ENCODE data around the gene ZNF618. TPM values are rescaled to one million over a fixed set of nuclear protein-coding genes. Genes with fewer than 3 reads are reported as not detected.
A peak's percentile ranks its signal among the peaks of the same experiment; 100 is the strongest.

ZNF618 gene
- polyA plus RNA-seq, 1 of the 3 experiments (the other 2 are of a cell fraction), result 6.2 TPM

DNA sequence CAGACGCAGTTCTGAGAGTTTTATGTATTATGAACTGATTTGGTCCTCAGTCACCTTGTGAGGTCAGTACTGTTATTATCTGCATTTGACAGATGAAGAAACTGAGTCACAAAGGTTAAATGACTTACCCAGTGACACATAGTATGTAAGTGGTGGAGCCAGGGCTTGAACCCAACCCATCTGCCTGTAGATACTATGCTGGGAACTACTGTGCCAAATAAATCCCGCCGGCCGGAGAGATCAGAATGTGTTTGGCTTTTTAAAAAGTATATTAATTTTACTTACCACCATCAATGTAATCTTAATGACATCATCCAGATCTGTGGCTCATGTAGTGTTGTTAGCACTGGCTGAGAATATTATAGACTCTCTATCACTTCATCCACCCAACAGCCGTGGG lies 80.8 kb downstream of the ZNF618 start:
- Histone ChIP-seq H3K4me3 (ENCODE audit: low read depth in 2 of 2, low read length in 1 of 2) (no peak overlapping the region), H3K4me2 (peak overlapping the region; percentile 71), H3K27me3 (ENCODE audit: insufficient read depth) (no peaks in the 10 kb centered on the region), H3K9me3 (no peaks in the 10 kb centered on the region), H3K4me1 (ENCODE audit: control insufficient read depth in 1 of 2, insufficient read depth in 2 of 2, low read depth in 1 of 2, low read length in 1 of 2) (peaks cover 25 to 49% of the 10 kb centered on the region in 2 experiments), H3K27ac (ENCODE audit: low read depth in 2 of 2, low read length in 1 of 2) (peak overlapping the region; percentile 78), H3K79me2 (ENCODE audit: insufficient read depth) (peaks cover 64% of the 10 kb centered on the region), H3K9me2 (no peaks in the 10 kb centered on the region), H4K20me1 (ENCODE audit: insufficient read depth) (no peaks in the 10 kb centered on the region), H3F3A (replicated peaks; ENCODE audit: insufficient read depth) (peaks cover 45% of the 10 kb centered on the region), H2AFZ (ENCODE audit: low read depth) (no peak overlapping the region), H3K9ac (peak overlapping the region; percentile 57; the same call in 1 of the 2 replicates), H3K36me3 (replicated peaks in 1 of 2; ENCODE audit: control insufficient read depth in 1 of 2, insufficient read depth in 2 of 2, low read length in 1 of 2) (peaks cover 0 to 11% of the 10 kb centered on the region in 2 experiments)
- ChIA-PET CTCF (no interaction called here), POLR2A (no interaction called here)
- DNase-seq, result no peak
- WGBS (ENCODE audit: low lambda C conversion rate), result 87% methylated on average over 5 of the region's 5 CpGs
- TF ChIP-seq, protein P1, sequence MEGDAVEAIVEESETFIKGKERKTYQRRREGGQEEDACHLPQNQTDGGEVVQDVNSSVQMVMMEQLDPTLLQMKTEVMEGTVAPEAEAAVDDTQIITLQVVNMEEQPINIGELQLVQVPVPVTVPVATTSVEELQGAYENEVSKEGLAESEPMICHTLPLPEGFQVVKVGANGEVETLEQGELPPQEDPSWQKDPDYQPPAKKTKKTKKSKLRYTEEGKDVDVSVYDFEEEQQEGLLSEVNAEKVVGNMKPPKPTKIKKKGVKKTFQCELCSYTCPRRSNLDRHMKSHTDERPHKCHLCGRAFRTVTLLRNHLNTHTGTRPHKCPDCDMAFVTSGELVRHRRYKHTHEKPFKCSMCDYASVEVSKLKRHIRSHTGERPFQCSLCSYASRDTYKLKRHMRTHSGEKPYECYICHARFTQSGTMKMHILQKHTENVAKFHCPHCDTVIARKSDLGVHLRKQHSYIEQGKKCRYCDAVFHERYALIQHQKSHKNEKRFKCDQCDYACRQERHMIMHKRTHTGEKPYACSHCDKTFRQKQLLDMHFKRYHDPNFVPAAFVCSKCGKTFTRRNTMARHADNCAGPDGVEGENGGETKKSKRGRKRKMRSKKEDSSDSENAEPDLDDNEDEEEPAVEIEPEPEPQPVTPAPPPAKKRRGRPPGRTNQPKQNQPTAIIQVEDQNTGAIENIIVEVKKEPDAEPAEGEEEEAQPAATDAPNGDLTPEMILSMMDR (IDR thresholded peaks at IDR 0.05), result no peak
- no peak for TF ChIP-seq RFX5 (IDR thresholded peaks at IDR 0.05; ENCODE audit: low read length)
- TF ChIP-seq, protein P2, sequence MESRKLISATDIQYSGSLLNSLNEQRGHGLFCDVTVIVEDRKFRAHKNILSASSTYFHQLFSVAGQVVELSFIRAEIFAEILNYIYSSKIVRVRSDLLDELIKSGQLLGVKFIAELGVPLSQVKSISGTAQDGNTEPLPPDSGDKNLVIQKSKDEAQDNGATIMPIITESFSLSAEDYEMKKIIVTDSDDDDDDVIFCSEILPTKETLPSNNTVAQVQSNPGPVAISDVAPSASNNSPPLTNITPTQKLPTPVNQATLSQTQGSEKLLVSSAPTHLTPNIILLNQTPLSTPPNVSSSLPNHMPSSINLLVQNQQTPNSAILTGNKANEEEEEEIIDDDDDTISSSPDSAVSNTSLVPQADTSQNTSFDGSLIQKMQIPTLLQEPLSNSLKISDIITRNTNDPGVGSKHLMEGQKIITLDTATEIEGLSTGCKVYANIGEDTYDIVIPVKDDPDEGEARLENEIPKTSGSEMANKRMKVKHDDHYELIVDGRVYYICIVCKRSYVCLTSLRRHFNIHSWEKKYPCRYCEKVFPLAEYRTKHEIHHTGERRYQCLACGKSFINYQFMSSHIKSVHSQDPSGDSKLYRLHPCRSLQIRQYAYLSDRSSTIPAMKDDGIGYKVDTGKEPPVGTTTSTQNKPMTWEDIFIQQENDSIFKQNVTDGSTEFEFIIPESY (IDR thresholded peaks at IDR 0.05; ENCODE audit: borderline replicate concordance, low read depth), result no peak

DNA sequence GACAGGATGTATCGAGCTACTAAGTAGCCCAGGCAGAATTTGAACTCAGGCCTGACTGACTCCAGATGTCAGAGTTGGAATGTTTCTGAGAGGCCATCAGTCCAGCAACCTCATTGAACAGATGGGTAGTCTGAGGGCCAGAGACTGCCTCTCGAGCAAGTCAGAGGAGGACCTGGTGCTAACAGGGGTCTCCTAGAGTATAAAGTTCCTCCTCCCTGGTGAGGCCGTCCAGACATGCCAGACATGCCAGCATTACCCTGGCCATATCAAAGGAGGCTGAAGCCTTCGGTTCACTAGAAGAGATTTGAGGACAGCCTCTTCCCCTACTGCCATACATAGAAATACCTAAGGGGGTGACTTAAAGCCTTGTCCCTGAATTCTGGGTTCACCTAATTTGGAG lies 81.2 kb downstream of the ZNF618 start:
- CTCF ChIA-PET, result no interaction called here
- Histone ChIP-seq H3K36me3 (replicated peaks in 1 of 2; ENCODE audit: control insufficient read depth in 1 of 2, insufficient read depth in 2 of 2, low read length in 1 of 2) (peaks cover 0 to 11% of the 10 kb centered on the region in 2 experiments), H2AFZ (ENCODE audit: low read depth) (peak overlapping the region; percentile 54; the same call in 1 of the 2 replicates), H3K79me2 (ENCODE audit: insufficient read depth) (peaks cover 63% of the 10 kb centered on the region), H3K4me3 (ENCODE audit: low read depth in 2 of 2, low read length in 1 of 2) (0 out of 4 replicates have a peak overlapping the region, but pooled peaks of 1 of the 2 experiments have one; percentile 24), H3K27me3 (ENCODE audit: insufficient read depth) (no peaks in the 10 kb centered on the region), H3F3A (replicated peaks; ENCODE audit: insufficient read depth) (peaks cover 43% of the 10 kb centered on the region), H3K9me3 (no peaks in the 10 kb centered on the region), H3K4me1 (ENCODE audit: control insufficient read depth in 1 of 2, insufficient read depth in 2 of 2, low read depth in 1 of 2, low read length in 1 of 2) (peaks cover 25 to 49% of the 10 kb centered on the region in 2 experiments), H3K9ac (peak overlapping the region; percentile 57; the same call in 1 of the 2 replicates), H3K9me2 (no peaks in the 10 kb centered on the region), H3K4me2 (peak overlapping the region; percentile 71), H4K20me1 (ENCODE audit: insufficient read depth) (no peaks in the 10 kb centered on the region), H3K27ac (ENCODE audit: low read depth in 2 of 2, low read length in 1 of 2) (peak overlapping the region; percentile 78)
- no peak for TF ChIP-seq JUND (IDR thresholded peaks at IDR 0.05)
- TF ChIP-seq, protein P2 (IDR thresholded peaks at IDR 0.05; ENCODE audit: borderline replicate concordance, low read depth), result no peak
- no peak for TF ChIP-seq NRF1 (IDR thresholded peaks at IDR 0.05; ENCODE audit: low read depth, low read length)
- TF ChIP-seq SIN3A (IDR thresholded peaks at IDR 0.05; ENCODE audit: borderline replicate concordance, low read depth, low read length), result no peak
- no peak for TF ChIP-seq GATA2 (CRISPR knock-in tag; IDR thresholded peaks at IDR 0.05)
- no peak for TF ChIP-seq SMC3 (IDR thresholded peaks at IDR 0.05; ENCODE audit: low read depth, low read length)
- TF ChIP-seq ELF1 (IDR thresholded peaks at IDR 0.05), result no peak
- no peak for DNase-seq
- POLR2A ChIA-PET, result no interaction called here
- WGBS (ENCODE audit: low lambda C conversion rate), result 60% methylated on average over 3 of the region's 4 CpGs
